LoVo (cell line): Measurements from ENCODE around the gene ACAA2.
"Not testable (repeated sequence)": the region's sequence is repeated elsewhere in the genome, so short reads cannot be mapped to it uniquely, and the experiment has no call there.

Experiments
- DNase-seq: peaks from one replicate; pipeline ENCODE4 v3.0.0-alpha.2; 2016; ENCODE audit warnings: low spot score

The ACAA2 gene

DNA sequence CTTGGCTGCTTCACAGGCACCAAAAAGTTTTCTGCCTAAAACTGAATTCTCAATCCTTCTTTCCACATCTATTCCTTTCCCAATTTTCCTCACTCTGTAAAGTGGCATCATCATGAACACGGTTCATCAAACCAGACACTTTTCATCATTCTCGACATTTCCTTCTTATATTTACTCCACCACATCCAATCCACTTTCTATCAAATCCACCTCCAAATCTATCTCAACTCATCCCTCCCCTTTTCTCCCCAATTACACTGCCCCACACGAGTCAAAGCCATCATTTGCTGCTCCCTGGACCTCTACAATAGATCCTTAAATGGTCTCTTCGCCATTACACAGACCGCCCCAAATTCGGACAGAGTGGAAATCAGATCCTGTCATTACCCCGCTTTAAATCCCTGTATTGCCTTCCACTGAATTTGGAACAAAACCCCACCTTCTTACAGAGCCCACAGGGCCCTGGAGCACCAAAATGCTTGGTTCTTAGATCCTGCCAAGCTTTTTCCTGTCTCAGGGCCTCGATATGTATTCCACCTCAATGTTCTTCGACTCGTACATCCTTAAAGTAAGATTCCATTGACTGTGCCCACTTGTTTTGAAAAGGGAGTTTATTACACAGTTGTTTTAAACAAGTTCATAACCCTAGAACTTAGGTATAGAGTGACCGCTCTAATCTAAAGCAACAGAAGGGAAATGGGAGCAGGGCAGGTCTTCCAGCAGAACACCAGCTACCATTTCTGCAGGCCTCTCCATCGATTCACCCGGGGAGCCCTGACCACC is 856 bp downstream of the ACAA2 start:
- no peak for DNase-seq

DNA sequence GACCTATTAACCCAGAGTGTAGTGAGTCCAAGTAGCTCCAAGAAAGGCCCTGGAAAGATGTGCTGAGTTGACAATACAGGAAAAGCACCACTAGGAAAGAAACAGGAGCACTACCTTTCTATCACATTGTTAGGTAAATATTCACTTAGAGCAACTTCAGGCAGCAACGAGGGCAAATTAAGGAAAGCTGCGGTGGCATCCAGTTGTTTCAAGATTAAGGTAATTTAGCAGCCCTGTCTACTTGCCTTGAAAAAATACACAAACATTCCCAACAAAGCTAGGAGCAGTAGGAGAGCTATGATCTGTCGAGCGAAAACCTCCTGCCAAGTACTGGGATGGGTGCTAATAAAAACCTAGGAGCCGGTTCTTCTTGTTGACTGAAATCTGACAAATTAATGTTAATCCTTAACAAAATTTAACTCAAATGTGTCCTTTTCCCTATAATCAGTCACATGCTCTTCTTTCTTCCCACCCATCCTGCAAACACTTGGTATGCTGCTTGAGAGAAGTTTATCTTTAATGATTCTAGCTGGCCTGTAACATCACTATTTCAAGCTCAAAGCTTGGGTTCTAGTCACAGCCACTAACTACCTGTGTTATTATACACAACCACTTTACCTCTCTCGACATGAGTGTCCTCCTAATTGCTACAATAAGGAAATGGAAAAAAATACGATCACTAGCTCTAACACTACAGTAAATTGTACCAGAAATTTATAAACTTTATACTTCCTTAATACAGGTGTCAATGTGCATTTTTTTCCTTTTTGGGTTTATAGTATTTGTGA is 2.0 kb downstream of the ACAA2 start:
- DNase-seq, result peak; percentile 26

DNA sequence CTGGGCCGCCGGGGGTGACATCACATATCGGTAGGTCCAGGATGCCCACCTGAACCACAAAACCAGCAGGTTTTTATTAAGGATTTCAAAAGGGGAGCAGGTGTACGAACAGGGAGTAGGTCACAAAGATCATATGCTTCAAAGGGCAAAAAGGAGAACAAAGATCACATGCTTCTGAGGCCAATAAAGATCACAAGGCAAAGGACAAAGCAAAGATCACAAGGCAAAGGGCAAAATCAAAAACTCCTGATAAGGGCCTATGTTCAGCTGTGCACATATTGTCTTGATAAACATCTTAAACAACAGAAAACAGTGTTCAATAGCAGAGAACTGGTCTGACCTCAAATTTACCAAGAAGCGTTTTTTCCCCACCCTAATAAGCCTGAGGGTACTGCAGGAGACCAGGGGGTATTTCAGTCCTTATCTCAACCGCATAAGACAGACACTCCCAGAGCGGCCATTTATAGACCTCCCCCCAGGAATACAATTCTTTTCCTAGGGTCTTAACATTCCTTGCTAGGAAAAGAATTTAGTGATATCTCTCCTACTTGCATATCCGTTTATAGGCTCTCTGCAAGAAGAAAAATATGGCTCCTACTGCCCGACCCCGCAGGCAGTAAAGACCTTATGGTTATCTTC is 4.7 kb downstream of the ACAA2 start:
- not testable (repeated sequence) for DNase-seq

DNA sequence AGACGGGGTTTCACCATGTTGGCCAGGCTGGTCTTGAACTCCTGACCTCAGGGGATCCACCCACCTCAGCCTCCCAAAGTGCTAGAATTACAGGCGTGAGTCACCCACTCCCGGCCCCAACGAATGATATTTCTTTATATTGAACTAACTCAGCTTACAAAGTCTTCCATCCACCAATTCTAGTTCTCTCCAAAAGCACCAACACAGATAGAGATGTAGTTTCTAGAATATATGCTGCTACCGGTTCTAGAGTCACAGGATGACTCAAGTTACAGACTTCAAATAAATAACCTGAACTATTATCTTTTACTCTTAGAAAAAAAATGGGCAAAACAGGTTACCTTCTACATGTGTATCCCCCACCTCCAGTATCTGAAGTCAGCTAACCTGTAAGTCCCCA is 9.2 kb downstream of the ACAA2 start:
- DNase-seq, result no peak

DNA sequence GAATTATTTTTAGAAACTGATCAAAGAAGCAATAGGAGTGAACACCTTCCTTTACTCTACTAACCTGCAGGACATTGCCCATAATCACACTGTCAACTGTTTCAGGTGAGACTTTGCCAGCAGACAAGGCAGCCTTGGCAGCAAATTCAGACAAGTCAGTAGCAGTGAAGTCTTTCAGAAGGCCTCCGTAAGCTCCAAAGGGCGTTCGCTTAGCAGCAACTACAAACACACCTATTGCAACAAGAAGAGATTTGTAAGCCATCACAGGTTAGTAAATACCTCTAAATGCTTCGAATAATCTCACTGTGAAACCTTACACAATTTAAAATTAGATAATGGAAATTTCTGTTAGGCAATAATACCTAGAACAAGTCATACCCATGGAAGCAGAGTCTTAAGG is 10.7 kb downstream of the ACAA2 start:
- no peak for DNase-seq

DNA sequence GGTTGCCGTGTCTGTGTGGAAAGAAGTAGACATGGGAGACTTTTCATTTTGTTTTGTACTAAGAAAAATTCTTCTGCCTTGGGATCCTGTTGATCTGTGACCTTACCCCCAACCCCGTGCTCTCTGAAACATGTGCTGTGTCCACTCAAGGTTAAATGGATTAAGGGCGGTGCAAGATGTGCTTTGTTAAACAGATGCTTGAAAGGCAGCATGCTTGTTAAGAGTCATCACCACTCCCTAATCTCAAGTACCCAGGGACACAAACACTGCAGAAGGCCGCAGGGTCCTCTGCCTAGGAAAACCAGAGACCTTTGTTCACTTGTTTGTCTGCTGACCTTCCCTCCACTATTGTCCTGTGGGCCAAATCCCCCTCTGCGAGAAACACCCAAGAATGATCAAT is 12.8 kb downstream of the ACAA2 start:
- not testable (repeated sequence) for DNase-seq

DNA sequence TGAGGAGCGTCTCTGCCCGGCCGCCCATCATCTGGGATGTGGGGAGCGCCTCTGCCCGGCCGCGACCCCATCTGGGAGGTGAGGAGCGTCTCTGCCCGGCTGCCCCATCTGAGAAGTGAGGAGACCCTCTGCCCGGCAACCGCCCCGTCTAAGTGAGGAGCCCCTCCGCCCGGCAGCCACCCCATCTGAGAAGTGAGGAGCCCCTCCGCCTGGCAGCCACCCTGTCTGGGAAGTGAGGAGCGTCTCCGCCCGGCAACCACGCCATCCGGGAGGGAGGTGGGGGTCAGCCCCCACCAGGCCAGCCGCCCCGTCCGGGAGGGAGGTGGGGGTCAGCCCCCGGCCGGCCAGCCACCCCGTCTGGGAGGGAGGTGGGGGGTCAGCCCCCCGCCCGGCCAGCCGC is 13.5 kb downstream of the ACAA2 start:
- DNase-seq, result not testable (repeated sequence)

DNA sequence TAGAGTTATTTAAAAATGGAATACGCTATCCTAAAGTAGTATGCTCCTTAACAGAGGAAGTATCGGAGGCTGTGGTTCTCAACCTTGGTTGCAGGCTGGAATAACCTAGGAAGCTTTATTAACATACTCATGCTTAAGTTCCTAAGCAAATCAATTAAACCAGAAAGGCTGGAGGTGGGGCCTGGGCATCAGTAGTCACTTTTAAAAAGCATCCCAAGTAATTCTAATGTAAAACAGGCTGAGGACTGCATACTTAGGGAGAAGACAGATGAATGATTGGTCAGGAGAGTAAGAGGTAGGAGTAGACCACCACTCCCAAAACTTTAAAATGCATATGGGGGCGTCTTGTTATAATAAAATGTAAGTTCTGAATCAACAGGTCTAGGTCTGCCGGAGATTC is 15.3 kb downstream of the ACAA2 start:
- DNase-seq, result no peak

DNA sequence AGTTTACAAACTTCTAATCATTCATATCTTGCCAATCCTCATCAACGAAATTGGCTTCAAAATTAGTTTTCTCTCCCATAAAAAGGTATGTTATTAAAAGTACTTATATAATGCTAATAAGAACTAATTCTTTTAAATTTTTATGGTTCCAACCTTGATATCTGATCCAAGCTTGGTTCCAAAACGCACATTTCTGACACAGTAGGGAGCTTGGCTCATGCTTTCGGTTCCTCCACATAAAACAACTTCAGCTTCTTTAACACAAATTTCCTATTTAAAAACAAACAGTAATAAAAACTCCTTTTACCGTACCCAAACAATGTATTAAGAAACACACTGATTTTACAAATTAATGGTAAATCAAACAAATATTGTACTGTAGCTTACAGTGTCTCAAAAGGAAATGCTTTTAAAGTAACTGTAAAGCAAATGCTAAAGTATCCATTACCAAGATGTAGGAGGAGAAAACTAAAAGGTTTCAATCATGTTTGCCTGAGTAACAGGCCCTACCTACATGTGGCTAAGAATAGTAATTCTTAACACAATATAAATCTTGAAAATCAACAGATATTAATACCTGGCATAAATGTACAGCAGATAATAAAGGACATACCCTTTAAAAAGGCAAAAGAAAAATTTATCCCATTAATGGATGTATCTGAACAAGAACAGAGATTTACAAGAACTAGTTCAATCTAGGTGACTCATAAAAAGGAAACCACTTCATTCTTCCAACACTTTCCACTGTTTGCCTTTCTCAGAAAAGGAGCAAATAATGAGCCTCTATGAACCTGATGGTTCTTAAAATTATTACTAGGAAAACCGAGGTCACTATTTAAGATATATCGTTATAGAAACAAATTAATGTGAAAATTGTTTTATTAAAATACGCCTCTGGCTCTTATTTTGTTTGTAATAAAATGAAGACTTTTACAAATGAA is 17.5 kb downstream of the ACAA2 start:
- no peak for DNase-seq

DNA sequence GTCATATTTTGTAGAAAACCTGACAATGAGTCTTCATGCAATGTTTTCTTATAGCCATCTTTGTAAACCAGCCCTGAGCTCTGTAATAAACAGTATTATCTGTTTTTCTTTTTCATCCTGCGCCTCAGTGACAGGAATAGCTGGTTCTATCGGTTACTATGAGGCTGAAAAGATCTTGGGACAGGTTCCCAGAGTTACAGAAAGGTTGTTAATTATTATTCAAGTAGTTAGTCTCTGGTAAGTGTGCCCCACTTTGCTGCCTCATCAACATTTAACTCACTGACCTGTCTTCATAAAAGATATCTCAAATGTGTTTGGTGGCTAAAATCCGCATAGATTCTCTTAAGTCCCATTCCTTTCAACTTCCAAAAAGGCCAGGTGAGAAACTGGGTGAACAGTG is 18.6 kb downstream of the ACAA2 start:
- DNase-seq, result no peak

DNA sequence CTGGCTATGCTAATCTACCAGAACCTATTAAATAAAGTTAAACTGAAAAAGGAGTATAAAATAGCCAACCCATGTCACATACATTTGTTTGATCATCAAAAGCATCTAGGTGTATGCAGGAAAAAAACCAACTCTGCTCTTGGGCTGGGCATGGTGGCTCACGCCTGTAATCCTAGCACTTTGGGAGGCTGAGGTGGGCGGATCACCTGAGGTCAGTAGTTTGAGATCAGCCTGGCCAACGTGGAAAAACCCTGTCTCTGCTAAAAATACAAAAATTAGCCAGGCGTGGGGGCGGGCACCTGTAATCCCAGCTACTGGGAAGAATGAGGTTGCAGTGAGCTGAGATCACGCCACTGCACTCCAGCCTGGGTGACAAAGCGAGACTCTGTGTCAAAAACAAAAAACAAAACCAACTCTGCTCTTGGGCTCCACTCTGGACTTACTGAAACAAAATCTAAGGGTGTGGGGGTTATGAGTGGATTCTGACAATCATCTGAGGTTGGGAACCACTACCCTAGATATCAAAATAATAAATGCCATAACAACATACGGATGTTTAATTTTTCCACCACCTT is 23.7 kb downstream of the ACAA2 start:
- DNase-seq, result not testable (repeated sequence)

DNA sequence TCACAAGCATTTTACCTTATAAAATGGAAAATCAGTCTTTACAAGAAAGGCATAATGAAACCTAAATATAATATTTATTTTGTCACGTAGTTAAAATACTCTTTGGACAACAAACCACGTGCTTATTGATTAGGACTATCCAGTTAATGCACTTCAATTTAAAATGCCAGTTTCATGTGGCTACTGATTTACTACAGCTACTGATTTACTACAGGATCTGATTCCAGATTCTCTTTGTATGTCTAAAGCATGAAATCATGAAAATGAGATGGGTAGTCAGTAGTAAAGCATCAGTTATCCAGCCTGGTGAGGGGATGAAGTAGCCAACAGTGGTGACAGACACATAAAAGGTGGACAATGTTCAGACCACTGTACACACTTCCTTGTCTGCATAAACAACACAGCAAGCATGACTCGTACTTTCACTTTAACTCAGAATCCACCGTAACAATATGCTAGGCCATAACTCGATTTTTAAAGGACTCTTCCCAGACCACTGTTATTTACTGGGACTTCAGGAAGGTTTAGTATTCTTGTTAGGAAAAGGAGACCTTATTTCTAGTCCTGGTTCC is 24.9 kb downstream of the ACAA2 start:
- DNase-seq, result peak; percentile 28

DNA sequence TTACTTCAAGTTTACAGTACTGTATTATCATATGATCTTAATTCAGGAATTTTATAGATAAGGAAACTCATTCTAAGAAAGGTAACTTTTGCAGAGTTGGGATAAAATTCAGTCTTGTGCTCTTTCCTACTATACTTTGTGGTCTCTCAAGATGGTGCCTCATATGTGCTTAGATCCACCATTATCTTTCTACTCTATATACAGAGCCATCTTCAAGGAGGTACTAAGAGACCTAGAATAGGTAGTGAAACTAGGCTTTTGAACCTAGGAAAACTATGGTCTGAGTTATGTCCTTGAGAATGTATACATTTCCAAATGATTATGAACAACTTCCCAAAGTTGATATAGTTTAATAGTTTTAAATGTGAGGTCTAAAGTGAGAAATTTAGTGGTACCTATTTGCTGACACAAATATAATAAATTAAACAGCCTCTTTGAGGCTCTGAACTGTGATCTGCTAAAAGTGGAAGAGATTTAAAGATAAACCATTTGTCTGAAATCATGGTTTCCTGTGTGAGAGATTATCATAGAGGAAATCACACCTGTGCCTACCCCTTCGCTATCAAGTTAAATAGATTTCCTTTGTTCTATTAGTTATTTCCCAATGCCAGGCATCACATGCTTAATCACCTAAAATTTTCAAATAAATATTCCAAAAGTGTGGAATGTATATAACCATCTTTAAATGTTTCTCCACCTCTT is 27.2 kb downstream of the ACAA2 start:
- no peak for DNase-seq

DNA sequence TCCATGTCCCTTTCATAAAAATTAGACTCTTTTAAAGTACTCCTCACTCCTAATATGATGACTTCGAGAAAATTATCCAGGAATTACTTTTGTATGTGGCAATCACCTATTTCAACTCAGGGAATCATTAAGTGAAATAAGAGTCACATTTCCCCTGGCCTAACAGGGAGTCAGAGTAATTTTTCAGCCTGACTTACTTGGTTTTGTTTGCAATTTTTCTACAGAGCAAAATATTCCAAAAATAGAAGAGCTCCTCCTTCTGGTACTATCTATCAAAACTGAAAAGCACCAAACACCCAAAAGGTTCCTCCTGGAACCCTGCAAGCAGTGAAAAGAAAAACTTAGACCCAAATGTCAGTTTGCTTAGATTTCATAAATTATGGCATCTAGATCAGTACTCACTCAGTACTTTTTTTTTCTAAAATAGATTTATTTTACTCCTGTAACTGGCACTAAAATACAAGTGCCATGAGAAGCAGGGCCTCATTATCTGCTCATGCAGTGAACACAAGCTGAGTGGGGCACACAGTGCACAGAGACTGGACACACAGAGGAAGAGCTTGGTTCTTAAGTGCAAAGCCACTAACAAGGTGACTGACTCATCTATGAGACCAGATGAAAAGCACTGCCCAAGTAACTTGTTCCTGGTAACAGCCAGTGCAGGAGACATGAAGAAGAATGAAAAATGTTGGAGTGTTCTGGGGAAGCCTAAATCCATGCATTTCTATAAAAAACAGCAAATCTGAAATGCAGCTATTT is 28.7 kb downstream of the ACAA2 start:
- DNase-seq, result no peak

DNA sequence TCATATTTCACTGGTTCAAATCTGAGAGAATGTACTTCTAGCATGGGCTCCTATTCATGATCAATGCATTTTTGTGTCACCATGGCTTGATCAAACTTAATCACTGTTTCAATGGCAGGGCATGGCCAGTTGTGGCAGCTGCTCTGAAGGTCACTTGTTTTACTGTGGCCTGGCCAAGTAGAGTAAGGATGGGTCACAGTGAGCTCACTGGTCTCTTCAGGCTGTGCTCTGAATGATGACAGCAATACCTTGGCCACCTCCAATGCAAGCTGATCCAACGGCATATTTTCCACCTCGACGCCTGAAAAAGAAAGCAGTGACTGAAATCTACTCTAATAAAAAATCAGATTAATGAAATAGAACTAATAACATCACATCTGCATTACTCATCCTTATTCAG is 29.7 kb downstream of the ACAA2 start:
- DNase-seq, result not testable (repeated sequence)

DNA sequence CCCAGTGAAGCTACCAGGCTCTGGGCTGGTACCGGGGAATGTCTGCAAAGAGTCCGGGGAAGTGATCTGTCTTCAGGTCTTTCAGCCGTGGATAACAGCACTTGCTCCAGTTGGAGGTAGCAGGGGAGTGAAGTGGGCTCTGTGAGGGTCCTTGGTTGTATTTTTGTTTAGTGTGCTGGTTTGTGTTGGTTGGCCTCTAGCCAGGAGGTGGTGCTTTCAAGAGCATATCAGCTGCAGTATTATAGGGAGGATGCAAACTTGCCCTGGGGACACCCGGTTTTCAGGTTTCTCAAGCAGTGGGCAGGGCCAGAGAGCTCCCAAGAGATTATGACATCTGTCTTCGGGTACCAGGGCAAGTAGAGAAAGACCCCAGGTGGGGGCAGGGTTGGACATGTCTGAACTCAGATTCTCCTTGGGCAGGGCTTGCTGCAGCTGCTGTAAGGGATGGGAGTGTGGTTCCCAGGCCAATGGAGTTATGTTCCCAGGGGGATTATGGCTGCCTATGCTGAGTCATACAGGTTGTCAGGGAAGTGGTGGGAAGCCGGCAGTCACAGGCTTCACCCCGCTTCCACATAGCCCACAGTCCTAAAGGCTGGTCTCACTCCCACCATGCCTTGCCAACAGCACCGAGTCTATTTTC is 34.4 kb downstream of the ACAA2 start:
- no peak for DNase-seq

DNA sequence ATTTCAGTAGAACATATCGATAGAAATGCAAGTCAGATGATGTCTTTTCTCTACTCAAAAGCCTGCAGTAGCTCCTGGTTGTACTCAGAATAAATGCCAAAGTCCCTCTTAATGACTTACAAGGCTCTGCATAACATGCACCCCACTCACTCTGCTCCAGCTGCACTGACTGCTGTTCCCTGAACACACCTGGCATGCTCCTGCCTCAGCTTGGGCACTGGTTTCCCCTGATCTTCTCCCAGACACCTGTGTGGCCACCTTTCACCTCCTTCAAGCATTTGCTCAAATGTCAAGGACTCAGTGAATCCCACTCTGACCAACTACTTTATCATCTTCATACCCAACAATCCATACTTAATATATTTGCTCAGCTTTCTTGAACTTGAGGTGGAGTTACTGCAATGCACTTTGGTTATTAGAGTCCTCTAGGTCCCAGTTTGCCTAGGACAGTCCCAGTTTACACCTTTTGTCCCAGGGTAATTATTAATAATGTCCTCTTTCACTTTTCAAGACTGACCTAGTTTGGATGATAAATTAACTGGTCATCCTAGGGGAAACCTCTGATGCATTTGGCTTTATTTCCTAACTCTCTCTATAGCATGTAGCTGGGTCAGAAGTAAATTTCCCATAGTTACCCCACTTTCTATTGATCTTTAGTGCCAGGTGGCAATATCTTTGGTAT is 44.1 kb downstream of the ACAA2 start:
- no peak for DNase-seq

DNA sequence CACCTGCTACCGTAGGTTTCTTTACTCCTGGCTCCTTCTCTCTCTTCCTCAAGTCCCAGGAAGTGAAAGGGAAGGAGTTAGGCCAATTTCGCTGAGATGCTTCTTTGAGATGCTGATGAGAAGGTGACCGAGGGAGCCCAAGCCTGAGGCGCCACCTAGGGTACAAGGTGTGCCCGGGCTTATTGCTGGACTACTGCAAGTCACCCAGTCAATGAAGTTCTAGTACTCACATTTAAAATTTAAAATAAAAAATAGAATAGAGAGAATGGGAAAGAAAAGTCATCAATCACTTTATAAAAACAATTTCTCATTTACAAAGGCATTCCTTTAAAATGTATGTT is 45.3 kb downstream of the ACAA2 start:
- DNase-seq, result peak; percentile 54
